GM19099 (cell line): Measurements from ENCODE around the gene CNTNAP2.

Experiments used
- POLR2A ChIP-seq: IDR thresholded peaks from 3 replicates; pipeline ENCODE4 v1.6.1; 2011; ENCODE audit warnings: low read depth; ENCODE audit not compliant: insufficient read length; ENCODE audit errors: extremely low read depth

Gene CNTNAP2

GRCh38 chr7:148118371-148118770 is 2001.8 kb downstream of the CNTNAP2 start:
- no peak for TF ChIP-seq POLR2A

GRCh38 chr7:148121401-148121800 is 2004.8 kb downstream of the CNTNAP2 start:
- TF ChIP-seq POLR2A: no peak

GRCh38 chr7:148121847-148122246 is 2005.2 kb downstream of the CNTNAP2 start:
- no peak for TF ChIP-seq POLR2A

- TF ChIP-seq POLR2A: no peak
Observed at GRCh38 chr7:148124477-148124876, 2007.9 kb downstream of the CNTNAP2 start.

- no peak for TF ChIP-seq POLR2A
Observed at GRCh38 chr7:148127374-148127773, 2010.8 kb downstream of the CNTNAP2 start.

GRCh38 chr7:148129023-148129422 is 2012.4 kb downstream of the CNTNAP2 start:
- no peak for TF ChIP-seq POLR2A

GRCh38 chr7:148135116-148135515 is 2018.5 kb downstream of the CNTNAP2 start:
- no peak for TF ChIP-seq POLR2A

- no peak for TF ChIP-seq POLR2A
Observed at GRCh38 chr7:148135997-148136396, 2019.4 kb downstream of the CNTNAP2 start.

- no peak for TF ChIP-seq POLR2A
Observed at GRCh38 chr7:148142660-148143248, 2026.2 kb downstream of the CNTNAP2 start.

GRCh38 chr7:148144827-148145226 is 2028.2 kb downstream of the CNTNAP2 start:
- TF ChIP-seq POLR2A: no peak

- TF ChIP-seq POLR2A: no peak
Observed at GRCh38 chr7:148146346-148146745, 2029.7 kb downstream of the CNTNAP2 start.

- no peak for TF ChIP-seq POLR2A
Observed at GRCh38 chr7:148147438-148147837, 2030.8 kb downstream of the CNTNAP2 start.

GRCh38 chr7:148148456-148148855 is 2031.9 kb downstream of the CNTNAP2 start:
- TF ChIP-seq POLR2A: no peak

GRCh38 chr7:148149730-148150129 is 2033.1 kb downstream of the CNTNAP2 start:
- no peak for TF ChIP-seq POLR2A

GRCh38 chr7:148151778-148152177 is 2035.2 kb downstream of the CNTNAP2 start:
- TF ChIP-seq POLR2A: no peak

GRCh38 chr7:148153616-148154284 is 2037.1 kb downstream of the CNTNAP2 start:
- no peak for TF ChIP-seq POLR2A

GRCh38 chr7:148155000-148155399 is 2038.4 kb downstream of the CNTNAP2 start:
- TF ChIP-seq POLR2A: no peak
